22Rv1 (cell line): ENCODE results near the gene ERO1B.

ENCODE experiments used
- H3K27ac ChIP-seq: fragments of 450-650 bp; 2 replicates; pipeline ENCODE4 v1.5.1; 2017
- CTCF ChIP-seq: fragments of 450-650 bp; IDR thresholded peaks from 2 replicates; pipeline ENCODE4 v1.5.1; 2017; ENCODE audit warnings: mild to moderate bottlenecking
- ZFX ChIP-seq: fragments of 450-650 bp; IDR thresholded peaks from 2 replicates; pipeline ENCODE4 v1.6.1; 2017; ENCODE audit warnings: antibody characterized with exemption, borderline replicate concordance

The ERO1B gene

GRCh38 chr1:236282719-236283118 lies 961 bp upstream of the ERO1B start:
- no peak overlapping the region for H3K27ac ChIP-seq
- TF ChIP-seq ZFX (no peak), CTCF (no peak)

GRCh38 chr1:236282425-236282716 lies 613 bp upstream of the ERO1B start:
- H3K27ac ChIP-seq, result no peak overlapping the region
- TF ChIP-seq ZFX, result no peak
- TF ChIP-seq CTCF, result no peak

GRCh38 chr1:236281198-236281653 lies 532 bp downstream of the ERO1B start:
- no peak overlapping the region for H3K27ac ChIP-seq
- TF ChIP-seq CTCF, result no peak
- no peak for TF ChIP-seq ZFX

DNA sequence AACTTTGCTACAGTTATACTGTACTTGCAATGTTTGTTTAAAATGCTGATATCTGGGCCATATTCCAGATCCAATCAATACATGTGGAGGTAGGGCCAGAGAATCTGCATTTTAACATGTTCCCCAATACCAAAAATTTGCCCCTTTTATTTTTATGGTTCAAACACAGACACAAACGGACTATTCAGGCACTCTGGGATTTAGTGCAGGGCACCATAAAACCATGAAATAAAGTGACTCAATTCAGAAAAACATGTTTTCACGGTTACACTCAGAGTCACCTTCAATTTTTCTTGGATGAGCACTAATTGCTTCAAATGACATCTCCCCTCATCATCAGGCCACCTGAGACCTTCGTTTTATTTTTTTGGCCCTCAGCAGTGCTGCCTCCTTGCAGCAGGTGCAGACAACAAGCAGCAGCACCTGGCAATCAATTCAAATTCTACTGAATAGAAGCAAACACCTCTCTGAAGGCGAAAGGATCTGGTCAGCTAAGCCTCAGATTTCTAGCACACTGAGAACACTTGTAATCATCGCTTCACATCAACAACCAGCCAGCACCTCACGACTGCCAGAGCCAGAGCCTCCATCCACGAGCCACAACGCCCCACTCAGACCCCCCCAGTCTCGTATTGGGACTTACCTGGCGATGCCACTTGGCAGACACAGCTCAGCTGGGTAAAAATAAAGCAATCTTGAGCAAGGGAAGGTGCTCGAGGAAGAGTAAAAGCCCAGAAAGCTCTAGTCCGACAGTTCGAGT lies 1.1 kb downstream of the ERO1B start:
- TF ChIP-seq CTCF (no peak), ZFX (no peak)
- H3K27ac ChIP-seq, result no peak overlapping the region

- H3K27ac ChIP-seq, result no peak overlapping the region
- no peak for TF ChIP-seq CTCF
- TF ChIP-seq ZFX, result no peak
Measured at GRCh38 chr1:236275586-236275985, 6.2 kb downstream of the ERO1B start.

- H3K27ac ChIP-seq, result no peak overlapping the region
Measured at GRCh38 chr1:236275061-236275460, 6.7 kb downstream of the ERO1B start.

More at GRCh38 chr1:236275061-236275460, 6.7 kb downstream of the ERO1B start:
- TF ChIP-seq ZFX (no peak), CTCF (no peak)
